ENCODE measurements around the gene CHDH. TPM values are rescaled to one million over a fixed set of nuclear protein-coding genes. Genes with fewer than 3 reads are reported as not detected.

CHDH gene
- total and polyA plus RNA-seq, 2 experiments from 2014 or later: 31.1 to 62.6 TPM

DNA sequence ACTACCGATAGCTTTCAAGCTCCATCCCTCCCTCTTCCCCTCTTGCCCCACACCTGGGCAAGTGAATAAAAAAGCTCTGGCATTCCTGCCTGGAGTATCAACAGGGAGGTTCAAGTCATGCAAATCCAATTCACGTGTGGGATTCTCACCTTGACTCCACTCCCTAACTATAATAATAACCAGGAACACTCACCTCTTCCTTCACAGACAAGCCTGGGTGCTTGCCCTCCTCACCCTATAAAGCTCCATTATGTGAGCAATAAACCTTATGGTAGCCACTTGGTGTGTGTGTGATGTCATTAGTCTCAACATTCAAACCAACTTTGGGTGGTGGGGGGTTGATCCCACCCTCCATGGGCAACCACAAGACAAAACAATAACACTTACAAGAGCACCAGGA is 16.6 kb downstream of the CHDH start:
- 82% methylated on average over 2 of the region's 2 CpGs for WGBS (ENCODE audit: low lambda C conversion rate, missing lambda C conversion rate)
- no peak for TF ChIP-seq EZH2 (IDR thresholded peaks at IDR 0.05; ENCODE audit: borderline replicate concordance)
- TF ChIP-seq, protein P1, sequence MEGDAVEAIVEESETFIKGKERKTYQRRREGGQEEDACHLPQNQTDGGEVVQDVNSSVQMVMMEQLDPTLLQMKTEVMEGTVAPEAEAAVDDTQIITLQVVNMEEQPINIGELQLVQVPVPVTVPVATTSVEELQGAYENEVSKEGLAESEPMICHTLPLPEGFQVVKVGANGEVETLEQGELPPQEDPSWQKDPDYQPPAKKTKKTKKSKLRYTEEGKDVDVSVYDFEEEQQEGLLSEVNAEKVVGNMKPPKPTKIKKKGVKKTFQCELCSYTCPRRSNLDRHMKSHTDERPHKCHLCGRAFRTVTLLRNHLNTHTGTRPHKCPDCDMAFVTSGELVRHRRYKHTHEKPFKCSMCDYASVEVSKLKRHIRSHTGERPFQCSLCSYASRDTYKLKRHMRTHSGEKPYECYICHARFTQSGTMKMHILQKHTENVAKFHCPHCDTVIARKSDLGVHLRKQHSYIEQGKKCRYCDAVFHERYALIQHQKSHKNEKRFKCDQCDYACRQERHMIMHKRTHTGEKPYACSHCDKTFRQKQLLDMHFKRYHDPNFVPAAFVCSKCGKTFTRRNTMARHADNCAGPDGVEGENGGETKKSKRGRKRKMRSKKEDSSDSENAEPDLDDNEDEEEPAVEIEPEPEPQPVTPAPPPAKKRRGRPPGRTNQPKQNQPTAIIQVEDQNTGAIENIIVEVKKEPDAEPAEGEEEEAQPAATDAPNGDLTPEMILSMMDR (IDR thresholded peaks at IDR 0.05; ENCODE audit: poor library complexity): no peak
- TF ChIP-seq EZH2phosphoT487 (IDR thresholded peaks at IDR 0.05; ENCODE audit: low read depth, severe bottlenecking, unreplicated experiment): no peak
- Histone ChIP-seq H3K36me3 (replicated peaks; ENCODE audit: insufficient read depth, low read depth) (no peaks in the 10 kb centered on the region), H3K4me1 (ENCODE audit: insufficient read depth) (no peaks in the 10 kb centered on the region), H3K4me3 (no peak overlapping the region), H3K9me2 (replicated peaks; ENCODE audit: insufficient read depth) (no peaks in the 10 kb centered on the region), H2AFZ (no peak overlapping the region), H3K27me3 (no peaks in the 10 kb centered on the region), H3K4me2 (no peak overlapping the region), H4K20me1 (ENCODE audit: insufficient read depth, poor library complexity, severe bottlenecking) (no peaks in the 10 kb centered on the region), H3K27ac (no peak overlapping the region), H3K9me3 (ENCODE audit: low read depth) (no peaks in the 10 kb centered on the region), H3K79me2 (peaks cover 58% of the 10 kb centered on the region)
- no peak for DNase-seq (ENCODE audit: low spot score)

DNA sequence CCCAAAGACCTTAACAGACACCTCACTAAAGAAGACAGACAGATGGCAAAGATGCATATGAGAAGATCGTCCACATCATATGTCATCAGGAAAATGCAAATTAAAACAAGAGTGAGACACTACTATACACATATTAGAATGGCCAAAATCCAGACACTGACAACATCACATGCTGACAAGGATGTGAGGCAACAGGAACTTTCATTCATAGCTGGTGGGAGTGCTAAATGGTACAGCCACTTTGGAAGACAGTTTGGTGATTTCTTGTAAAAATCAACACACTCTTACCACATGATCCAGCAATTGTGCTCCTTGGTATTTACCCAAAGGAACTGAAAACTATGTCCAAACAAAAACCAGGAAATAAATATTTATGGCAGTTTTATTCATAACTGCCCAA is 17.6 kb downstream of the CHDH start:
- Histone ChIP-seq H4K20me1 (ENCODE audit: insufficient read depth, poor library complexity, severe bottlenecking) (no peaks in the 10 kb centered on the region), H3K79me2 (peaks cover 52% of the 10 kb centered on the region), H3K27ac (no peak overlapping the region), H3K4me2 (no peak overlapping the region), H3K4me3 (no peak overlapping the region), H3K36me3 (replicated peaks; ENCODE audit: insufficient read depth, low read depth) (no peaks in the 10 kb centered on the region), H3K4me1 (ENCODE audit: insufficient read depth) (no peaks in the 10 kb centered on the region), H3K9me3 (ENCODE audit: low read depth) (no peaks in the 10 kb centered on the region), H3K27me3 (no peaks in the 10 kb centered on the region), H2AFZ (no peak overlapping the region), H3K9me2 (replicated peaks; ENCODE audit: insufficient read depth) (no peaks in the 10 kb centered on the region)
- 96% methylated on average over 1 of the region's 1 CpG for WGBS (ENCODE audit: low lambda C conversion rate, missing lambda C conversion rate)
- no peak for DNase-seq (ENCODE audit: low spot score)
- TF ChIP-seq EZH2 (IDR thresholded peaks at IDR 0.05; ENCODE audit: borderline replicate concordance): no peak
- TF ChIP-seq, protein P1 (IDR thresholded peaks at IDR 0.05; ENCODE audit: poor library complexity): no peak
- TF ChIP-seq EZH2phosphoT487 (IDR thresholded peaks at IDR 0.05; ENCODE audit: low read depth, severe bottlenecking, unreplicated experiment): no peak

DNA sequence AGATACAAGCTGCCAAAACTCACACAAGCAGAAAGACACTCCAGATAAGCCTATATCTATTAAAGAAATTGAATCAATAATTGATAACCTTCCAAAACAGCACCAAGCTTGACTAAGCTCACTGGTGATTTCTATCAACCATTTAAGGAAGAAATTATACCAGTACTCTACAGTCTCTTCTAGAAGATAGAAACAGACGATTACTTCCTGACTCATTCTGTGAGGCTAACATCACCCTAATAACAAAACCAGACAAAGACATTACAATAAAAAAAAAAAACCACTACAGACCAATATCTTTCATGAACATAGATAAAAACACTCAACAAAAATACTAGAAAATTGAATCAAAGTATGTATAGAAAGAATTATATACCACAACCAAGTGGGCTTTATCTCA is 20.2 kb downstream of the CHDH start:
- Histone ChIP-seq H3K27me3 (no peaks in the 10 kb centered on the region), H3K4me2 (no peak overlapping the region), H3K36me3 (replicated peaks; ENCODE audit: insufficient read depth, low read depth) (no peaks in the 10 kb centered on the region), H3K4me3 (no peak overlapping the region), H3K9me2 (replicated peaks; ENCODE audit: insufficient read depth) (no peaks in the 10 kb centered on the region), H3K27ac (no peak overlapping the region), H3K4me1 (ENCODE audit: insufficient read depth) (no peaks in the 10 kb centered on the region), H3K79me2 (peaks cover 42% of the 10 kb centered on the region), H3K9me3 (ENCODE audit: low read depth) (no peaks in the 10 kb centered on the region), H4K20me1 (ENCODE audit: insufficient read depth, poor library complexity, severe bottlenecking) (no peaks in the 10 kb centered on the region), H2AFZ (no peak overlapping the region)
- TF ChIP-seq, protein P1 (IDR thresholded peaks at IDR 0.05; ENCODE audit: poor library complexity): no peak
- TF ChIP-seq EZH2 (IDR thresholded peaks at IDR 0.05; ENCODE audit: borderline replicate concordance): no peak
- TF ChIP-seq EZH2phosphoT487 (IDR thresholded peaks at IDR 0.05; ENCODE audit: low read depth, severe bottlenecking, unreplicated experiment): no peak
- WGBS (ENCODE audit: low lambda C conversion rate, missing lambda C conversion rate): 70% methylated on average over 1 of the region's 1 CpG
- DNase-seq (ENCODE audit: low spot score): no peak

DNA sequence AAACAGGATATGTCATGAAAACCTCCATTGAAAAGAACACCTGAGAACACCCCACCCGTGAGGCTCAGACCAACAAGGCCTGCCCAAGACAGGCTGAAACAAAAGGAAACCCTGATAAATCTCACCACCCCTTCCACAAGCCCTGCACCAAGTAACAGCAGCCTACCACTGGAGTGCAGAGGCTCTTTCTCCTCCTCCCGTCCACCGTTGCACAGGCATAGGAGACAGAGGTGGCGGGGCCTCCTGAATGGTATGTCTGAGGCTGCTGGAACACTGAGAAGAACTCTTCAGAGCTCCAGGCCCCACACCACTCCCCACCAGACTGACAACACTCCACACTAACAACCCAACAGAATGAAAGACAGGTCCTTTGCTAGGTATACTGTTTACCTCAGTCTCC is 21.4 kb downstream of the CHDH start:
- no peak overlapping the region for H3K4me3 ChIP-seq
- no peak overlapping the region for H2AFZ ChIP-seq
- H3K9me3 ChIP-seq (ENCODE audit: low read depth): no peaks in the 10 kb centered on the region
- H3K4me1 ChIP-seq (ENCODE audit: insufficient read depth): no peaks in the 10 kb centered on the region
- no peak for DNase-seq (ENCODE audit: low spot score)
- H3K36me3 ChIP-seq (replicated peaks; ENCODE audit: insufficient read depth, low read depth): no peaks in the 10 kb centered on the region
- WGBS (ENCODE audit: low lambda C conversion rate, missing lambda C conversion rate): 89% methylated on average over 4 of the region's 4 CpGs
- no peak overlapping the region for H3K27ac ChIP-seq
- H3K79me2 ChIP-seq: peaks cover 32% of the 10 kb centered on the region
- H4K20me1 ChIP-seq (ENCODE audit: insufficient read depth, poor library complexity, severe bottlenecking): no peaks in the 10 kb centered on the region
- TF ChIP-seq EZH2 (IDR thresholded peaks at IDR 0.05; ENCODE audit: borderline replicate concordance): no peak
- TF ChIP-seq, protein P1 (IDR thresholded peaks at IDR 0.05; ENCODE audit: poor library complexity): no peak
- no peak for TF ChIP-seq EZH2phosphoT487 (IDR thresholded peaks at IDR 0.05; ENCODE audit: low read depth, severe bottlenecking, unreplicated experiment)
- no peak overlapping the region for H3K4me2 ChIP-seq
- H3K27me3 ChIP-seq: no peaks in the 10 kb centered on the region
- H3K9me2 ChIP-seq (replicated peaks; ENCODE audit: insufficient read depth): no peaks in the 10 kb centered on the region

Data from hepatocyte (in vitro differentiated cells).